ENCODE measurements around the gene DENND1B.

Gene DENND1B

DNA sequence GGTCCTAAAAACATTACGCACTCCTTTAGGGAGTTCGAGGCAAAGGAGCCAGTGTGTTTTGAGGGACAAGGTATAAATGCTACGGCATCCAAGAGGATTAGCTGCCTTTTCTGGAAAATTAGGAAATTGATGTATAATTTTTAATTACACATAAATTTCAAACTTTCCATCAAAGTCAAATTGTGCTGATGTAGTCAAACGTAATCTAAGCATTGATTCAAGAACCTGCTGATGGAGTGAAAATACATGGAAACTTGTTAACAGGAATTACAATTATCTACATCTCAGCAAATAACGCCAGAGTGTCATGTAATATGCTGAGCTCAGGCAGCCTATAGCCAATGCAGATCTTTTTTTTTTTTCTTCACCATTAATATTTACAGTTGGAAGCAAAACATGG lies 312.7 kb downstream of the DENND1B start:
- DNase-seq = no peak

Data from T-helper 9 cell (primary cell).